Forelimb muscle (tissue), 1 donor: Measurements from ENCODE around the gene COL11A1. TPM values are rescaled to one million over a fixed set of nuclear protein-coding genes. Genes with fewer than 3 reads are reported as not detected.
A peak's percentile ranks its signal among the peaks of the same experiment; 100 is the strongest.
"Not testable (repeated sequence)": the region's sequence is repeated elsewhere in the genome, so short reads cannot be mapped to it uniquely, and the experiment has no call there.

ENCODE experiments used
- DNase-seq: peaks from one replicate; pipeline ENCODE4 v3.0.0-alpha.2; 2013; ENCODE audit warnings: low read depth
- polyA plus RNA-seq: library from polyadenylated mRNA; unstranded; fragments of 120-200 nt; gene quantifications from one replicate; pipeline ENCODE4 v1.2.1, GENCODE V29; 2013; ENCODE audit not compliant: insufficient read length

Gene COL11A1
- polyA plus RNA-seq, 1 donor, result 31.6 TPM

- no peak for DNase-seq
Measured at GRCh38 chr1:103084181-103084580, 24.1 kb downstream of the COL11A1 start.

GRCh38 chr1:103075316-103076000 is 32.9 kb downstream of the COL11A1 start:
- no peak for DNase-seq

GRCh38 chr1:103074224-103074623 is 34.1 kb downstream of the COL11A1 start:
- no peak for DNase-seq

- DNase-seq, result no peak
Measured at GRCh38 chr1:103069201-103069600, 39.1 kb downstream of the COL11A1 start.

GRCh38 chr1:103063921-103064320 is 44.4 kb downstream of the COL11A1 start:
- no peak for DNase-seq

- DNase-seq, result no peak
Measured at GRCh38 chr1:103058391-103058790, 49.9 kb downstream of the COL11A1 start.

GRCh38 chr1:103056423-103056822 is 51.9 kb downstream of the COL11A1 start:
- DNase-seq, result no peak

GRCh38 chr1:103028110-103028509 is 80.2 kb downstream of the COL11A1 start:
- DNase-seq, result not testable (repeated sequence)

GRCh38 chr1:103025858-103026409 is 82.4 kb downstream of the COL11A1 start:
- no peak for DNase-seq

GRCh38 chr1:103024051-103024450 is 84.3 kb downstream of the COL11A1 start:
- DNase-seq, result no peak

GRCh38 chr1:103002005-103002404 is 106.3 kb downstream of the COL11A1 start:
- no peak for DNase-seq

GRCh38 chr1:102978874-102979273 is 129.4 kb downstream of the COL11A1 start:
- no peak for DNase-seq

GRCh38 chr1:102977292-102977691 is 131.0 kb downstream of the COL11A1 start:
- DNase-seq, result no peak

- peak; percentile 2 for DNase-seq
Measured at GRCh38 chr1:102970496-102971078, 137.7 kb downstream of the COL11A1 start.

GRCh38 chr1:102967786-102968185 is 140.5 kb downstream of the COL11A1 start:
- no peak for DNase-seq

- DNase-seq, result no peak
Measured at GRCh38 chr1:102961549-102961948, 146.8 kb downstream of the COL11A1 start.

- DNase-seq, result no peak
Measured at GRCh38 chr1:102954576-102954975, 153.7 kb downstream of the COL11A1 start.

- no peak for DNase-seq
Measured at GRCh38 chr1:102952400-102952799, 155.9 kb downstream of the COL11A1 start.

GRCh38 chr1:102942324-102942723 is 166.0 kb downstream of the COL11A1 start:
- no peak for DNase-seq

GRCh38 chr1:102941366-102941947 is 166.9 kb downstream of the COL11A1 start:
- no peak for DNase-seq

GRCh38 chr1:102937401-102937800 is 170.9 kb downstream of the COL11A1 start:
- DNase-seq, result no peak

GRCh38 chr1:102933362-102933761 is 175.0 kb downstream of the COL11A1 start:
- not testable (repeated sequence) for DNase-seq

- DNase-seq, result no peak
Measured at GRCh38 chr1:102919659-102920058, 188.7 kb downstream of the COL11A1 start.
